IMR-90 (cell line): ENCODE measurements around the gene RNH1. TPM values are rescaled to one million over a fixed set of nuclear protein-coding genes. Genes with fewer than 3 reads are reported as not detected.

Experiments used
- SMC3 ChIP-seq: fragments of 150-350 bp; IDR thresholded peaks from 2 replicates; pipeline ENCODE4 v1.6.1; 2016; ENCODE audit warnings: low read depth, mild to moderate bottlenecking, antibody characterized with exemption, low read length, moderate library complexity
- polyA plus RNA-seq, 3 experiments: library from polyadenylated mRNA; depleted of rRNA; stranded (reverse); fragments of >200 nt; gene quantifications; 2 replicates each; pipeline ENCODE4 v1.2.3, GENCODE V29; 2012; ENCODE audit warnings: low replicate concordance in 1 of 3
- total RNA-seq: library from RNA; depleted of rRNA; stranded (reverse); fragments of >200 nt; gene quantifications from 2 replicates; pipeline ENCODE4 v1.2.3, GENCODE V29; 2012
- TF ChIP-seq, protein P1 (sequence below): conservative IDR thresholded peaks from 2 replicates; pipeline ENCODE4 v1.5.1; 2012; ENCODE audit warnings: mild to moderate bottlenecking, low read depth, low read length, improper control_type of control experiment

RNH1 gene
- total and polyA plus RNA-seq, 2 of the 4 experiments (the other 2 are of a cell fraction), result 138 to 247 TPM

- TF ChIP-seq, protein P1, sequence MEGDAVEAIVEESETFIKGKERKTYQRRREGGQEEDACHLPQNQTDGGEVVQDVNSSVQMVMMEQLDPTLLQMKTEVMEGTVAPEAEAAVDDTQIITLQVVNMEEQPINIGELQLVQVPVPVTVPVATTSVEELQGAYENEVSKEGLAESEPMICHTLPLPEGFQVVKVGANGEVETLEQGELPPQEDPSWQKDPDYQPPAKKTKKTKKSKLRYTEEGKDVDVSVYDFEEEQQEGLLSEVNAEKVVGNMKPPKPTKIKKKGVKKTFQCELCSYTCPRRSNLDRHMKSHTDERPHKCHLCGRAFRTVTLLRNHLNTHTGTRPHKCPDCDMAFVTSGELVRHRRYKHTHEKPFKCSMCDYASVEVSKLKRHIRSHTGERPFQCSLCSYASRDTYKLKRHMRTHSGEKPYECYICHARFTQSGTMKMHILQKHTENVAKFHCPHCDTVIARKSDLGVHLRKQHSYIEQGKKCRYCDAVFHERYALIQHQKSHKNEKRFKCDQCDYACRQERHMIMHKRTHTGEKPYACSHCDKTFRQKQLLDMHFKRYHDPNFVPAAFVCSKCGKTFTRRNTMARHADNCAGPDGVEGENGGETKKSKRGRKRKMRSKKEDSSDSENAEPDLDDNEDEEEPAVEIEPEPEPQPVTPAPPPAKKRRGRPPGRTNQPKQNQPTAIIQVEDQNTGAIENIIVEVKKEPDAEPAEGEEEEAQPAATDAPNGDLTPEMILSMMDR, result no peak
- TF ChIP-seq SMC3, result no peak
Observed at GRCh38 chr11:504053-504993, 2.7 kb downstream of the RNH1 start (continued).
